Measurements from ENCODE around the gene PLD4. TPM values are rescaled to one million over a fixed set of nuclear protein-coding genes. Genes with fewer than 3 reads are reported as not detected.

Gene PLD4
- total and polyA plus RNA-seq, 9 of the 15 experiments (the other 6 are each of a cell fraction or from before 2014, with no cell fraction given) = 0.18 to 0.24 TPM; not detected in 7

DNA sequence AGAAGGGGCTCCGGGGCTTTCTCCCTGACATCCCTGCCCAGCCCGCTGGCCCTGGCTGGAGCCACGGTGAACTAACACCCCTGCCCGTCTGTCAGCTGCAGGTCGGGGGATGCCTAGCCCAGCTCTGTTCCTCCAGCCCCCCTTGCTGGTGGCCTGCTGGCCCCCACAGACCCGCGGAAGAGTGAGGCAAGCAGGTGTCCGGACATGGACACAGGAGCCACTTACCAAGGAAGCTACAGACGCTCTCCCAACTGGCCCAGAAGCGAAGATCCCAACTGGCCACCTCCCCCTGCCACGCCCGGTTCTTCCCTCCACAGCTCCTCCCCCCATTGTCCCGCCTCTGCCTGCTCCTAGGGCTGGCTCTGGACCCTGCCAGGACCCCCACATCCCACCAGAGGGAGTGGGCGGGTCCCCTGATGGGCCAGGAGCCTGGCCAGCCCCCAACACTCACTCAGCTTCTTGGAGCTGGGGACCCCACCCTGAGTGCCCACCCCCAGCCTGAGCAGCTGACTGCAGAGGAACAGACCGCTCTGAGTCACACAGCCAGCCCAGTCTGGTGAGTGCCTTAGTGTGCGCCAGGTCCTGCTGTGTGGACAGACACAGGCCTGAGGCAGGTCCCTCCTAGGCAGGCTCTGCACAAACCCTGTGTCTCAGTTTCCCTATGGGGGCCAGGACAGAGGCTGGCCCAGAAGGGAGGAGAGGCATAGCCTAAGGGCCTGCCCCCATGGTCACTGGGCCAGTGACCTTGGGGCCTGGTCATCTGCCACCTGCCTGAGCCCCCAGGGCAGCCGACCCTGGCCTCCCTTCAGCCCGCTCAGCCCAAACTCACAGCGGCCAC, 45.8 kb downstream of the PLD4 start (continued):
- TF ChIP-seq, protein P1, sequence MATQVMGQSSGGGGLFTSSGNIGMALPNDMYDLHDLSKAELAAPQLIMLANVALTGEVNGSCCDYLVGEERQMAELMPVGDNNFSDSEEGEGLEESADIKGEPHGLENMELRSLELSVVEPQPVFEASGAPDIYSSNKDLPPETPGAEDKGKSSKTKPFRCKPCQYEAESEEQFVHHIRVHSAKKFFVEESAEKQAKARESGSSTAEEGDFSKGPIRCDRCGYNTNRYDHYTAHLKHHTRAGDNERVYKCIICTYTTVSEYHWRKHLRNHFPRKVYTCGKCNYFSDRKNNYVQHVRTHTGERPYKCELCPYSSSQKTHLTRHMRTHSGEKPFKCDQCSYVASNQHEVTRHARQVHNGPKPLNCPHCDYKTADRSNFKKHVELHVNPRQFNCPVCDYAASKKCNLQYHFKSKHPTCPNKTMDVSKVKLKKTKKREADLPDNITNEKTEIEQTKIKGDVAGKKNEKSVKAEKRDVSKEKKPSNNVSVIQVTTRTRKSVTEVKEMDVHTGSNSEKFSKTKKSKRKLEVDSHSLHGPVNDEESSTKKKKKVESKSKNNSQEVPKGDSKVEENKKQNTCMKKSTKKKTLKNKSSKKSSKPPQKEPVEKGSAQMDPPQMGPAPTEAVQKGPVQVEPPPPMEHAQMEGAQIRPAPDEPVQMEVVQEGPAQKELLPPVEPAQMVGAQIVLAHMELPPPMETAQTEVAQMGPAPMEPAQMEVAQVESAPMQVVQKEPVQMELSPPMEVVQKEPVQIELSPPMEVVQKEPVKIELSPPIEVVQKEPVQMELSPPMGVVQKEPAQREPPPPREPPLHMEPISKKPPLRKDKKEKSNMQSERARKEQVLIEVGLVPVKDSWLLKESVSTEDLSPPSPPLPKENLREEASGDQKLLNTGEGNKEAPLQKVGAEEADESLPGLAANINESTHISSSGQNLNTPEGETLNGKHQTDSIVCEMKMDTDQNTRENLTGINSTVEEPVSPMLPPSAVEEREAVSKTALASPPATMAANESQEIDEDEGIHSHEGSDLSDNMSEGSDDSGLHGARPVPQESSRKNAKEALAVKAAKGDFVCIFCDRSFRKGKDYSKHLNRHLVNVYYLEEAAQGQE (IDR thresholded peaks at IDR 0.05; ENCODE audit: borderline replicate concordance) = peak; percentile 27; the same call in 1 of the 2 replicates
- TF ChIP-seq, protein P1 (CRISPR knock-in tag; IDR thresholded peaks at IDR 0.05; ENCODE audit: low read depth) = no peak
- peak; percentile 86 for TF ChIP-seq FOSL1 (tag; conservative IDR thresholded peaks at IDR 0.05)
